ENCODE data around the gene CPSF7. TPM values are rescaled to one million over a fixed set of nuclear protein-coding genes. Genes with fewer than 3 reads are reported as not detected.

The CPSF7 gene
- total RNA-seq, 1 experiment from 2014 or later, result 99.9 TPM

- BruUV-seq (replicated peaks), result no TSS peak
- Mint-ChIP-seq H3K36me3 (ENCODE audit: insufficient read depth, unreplicated experiment) (peaks cover 39% of the 10 kb centered on the region), H3K4me3 (ENCODE audit: unreplicated experiment) (no peak overlapping the region), H3K9me3 (ENCODE audit: unreplicated experiment) (no peaks in the 10 kb centered on the region), H3K27ac (ENCODE audit: low read depth, unreplicated experiment) (no peak overlapping the region), H3K4me1 (ENCODE audit: insufficient read depth, unreplicated experiment) (no peaks in the 10 kb centered on the region), H3K27me3 (ENCODE audit: insufficient read depth, unreplicated experiment) (no peaks in the 10 kb centered on the region)
- no peak for DNase-seq (ENCODE audit: unreplicated experiment)
- TF ChIP-seq CTCF (IDR thresholded peaks at IDR 0.05; ENCODE audit: unreplicated experiment), result no peak
- ChIA-PET POLR2A (interaction anchor here (0.6 to 3.4 kb wide), 3 partner anchors 8 to 161 kb away, joined by 3 to 16 read pairs (median 15); partner anchors contain the start of genes CPSF7, SDHAF2 and TMEM216), CTCF (interaction anchor here (0.6 to 2.7 kb wide), 6 partner anchors 15 to 227 kb away, joined by 3 to 20 read pairs (median 4); no protein-coding TSS in a partner anchor)
- intact Hi-C loops (cut with micrococcal nuclease), result no loop called here
These were observed 28.6 kb downstream of the CPSF7 start for GRCh38 chr11:61401173-61401572.

- TSS peak; percentile 41 for BruUV-seq (replicated peaks)
- H3K4me3 Mint-ChIP-seq (ENCODE audit: unreplicated experiment), result peak overlapping the region; percentile 66
- CTCF ChIA-PET, result interaction anchor here (0.5 to 7.7 kb wide), 17 partner anchors 7 to 265 kb away, joined by 3 to 76 read pairs (median 4); partner anchors contain the start of gene CYB561A3
- H3K9me3 Mint-ChIP-seq (ENCODE audit: unreplicated experiment), result no peaks in the 10 kb centered on the region
- TF ChIP-seq CTCF (IDR thresholded peaks at IDR 0.05; ENCODE audit: unreplicated experiment), result no peak
- H3K4me1 Mint-ChIP-seq (ENCODE audit: insufficient read depth, unreplicated experiment), result no peaks in the 10 kb centered on the region
- intact Hi-C loops (cut with micrococcal nuclease), result no loop called here
- DNase-seq (ENCODE audit: unreplicated experiment), result no peak
- POLR2A ChIA-PET, result interaction anchor here (0.5 to 4.5 kb wide), 19 partner anchors 9 to 650 kb away, joined by 3 to 33 read pairs (median 4); partner anchors contain the start of genes CPSF7, CYB561A3, DDB1 and SDHAF2
- H3K27me3 Mint-ChIP-seq (ENCODE audit: insufficient read depth, unreplicated experiment), result peaks cover 20% of the 10 kb centered on the region
- H3K27ac Mint-ChIP-seq (ENCODE audit: low read depth, unreplicated experiment), result peak overlapping the region; percentile 54
- H3K36me3 Mint-ChIP-seq (ENCODE audit: insufficient read depth, unreplicated experiment), result peaks cover 6% of the 10 kb centered on the region
These were observed 36.7 kb downstream of the CPSF7 start for GRCh38 chr11:61392981-61393595.

- DNase-seq (ENCODE audit: unreplicated experiment), result no peak
- H3K36me3 Mint-ChIP-seq (ENCODE audit: insufficient read depth, unreplicated experiment), result peaks cover 6% of the 10 kb centered on the region
- H3K4me1 Mint-ChIP-seq (ENCODE audit: insufficient read depth, unreplicated experiment), result peaks cover 3% of the 10 kb centered on the region
- intact Hi-C loops (cut with micrococcal nuclease), result no loop called here
- no peak overlapping the region for H3K27ac Mint-ChIP-seq (ENCODE audit: low read depth, unreplicated experiment)
- peaks cover 20% of the 10 kb centered on the region for H3K27me3 Mint-ChIP-seq (ENCODE audit: insufficient read depth, unreplicated experiment)
- BruUV-seq (replicated peaks), result no TSS peak
- no peak for TF ChIP-seq CTCF (IDR thresholded peaks at IDR 0.05; ENCODE audit: unreplicated experiment)
- H3K9me3 Mint-ChIP-seq (ENCODE audit: unreplicated experiment), result no peaks in the 10 kb centered on the region
- ChIA-PET CTCF (interaction anchor here (0.7 to 7.7 kb wide), 2 partner anchors 53 to 63 kb away, joined by 3 to 76 read pairs; no protein-coding TSS in a partner anchor), POLR2A (interaction anchor here (0.7 to 4.5 kb wide), 3 partner anchors 29 to 56 kb away, joined by 3 to 33 read pairs (median 25); partner anchors contain the start of genes CYB561A3, DDB1, TKFC and TMEM138)
- H3K4me3 Mint-ChIP-seq (ENCODE audit: unreplicated experiment), result no peak overlapping the region
These were observed 39.6 kb downstream of the CPSF7 start for GRCh38 chr11:61390161-61390560.
